ENCODE data around the gene UROC1. TPM values are rescaled to one million over a fixed set of nuclear protein-coding genes. Genes with fewer than 3 reads are reported as not detected.

Gene UROC1
- total and polyA plus RNA-seq, 2 of the 13 experiments (the other 11 are each of a cell fraction or from before 2014, with no cell fraction given), result 0.71 to 1.3 TPM

- TF ChIP-seq PBX3 (CRISPR knock-in tag; IDR thresholded peaks at IDR 0.05; ENCODE audit: borderline replicate concordance) (no peak), XRCC5 (optimal IDR thresholded peaks at IDR 0.05; ENCODE audit: low read length) (peak; percentile 41), FOSL2 (CRISPR knock-in tag; IDR thresholded peaks at IDR 0.05) (peak; percentile 91), POLR2A (IDR thresholded peaks at IDR 0.05; ENCODE audit: insufficient read depth in 1 of 2, low read depth in 2 of 2, low read length in 2 of 2) (peak in 1 of 2 experiments; percentile 49; a peak in 1 of 4 replicates), HIC2 (CRISPR knock-in tag; IDR thresholded peaks at IDR 0.05; ENCODE audit: low read depth) (no peak), GATAD1 (CRISPR knock-in tag; IDR thresholded peaks at IDR 0.05) (peak; percentile 52; the same call in 1 of the 2 replicates), PITX1 (CRISPR knock-in tag; IDR thresholded peaks at IDR 0.05) (0 out of 2 replicates have a peak, but pooled peaks have one; percentile 36), MYC (CRISPR knock-in tag; IDR thresholded peaks at IDR 0.05; ENCODE audit: borderline replicate concordance) (0 out of 2 replicates have a peak, but pooled peaks have one; percentile 34), ATF4 (CRISPR knock-in tag; IDR thresholded peaks at IDR 0.05) (peak in 1 of 2 experiments; percentile 99; a peak in 2 of 4 replicates), ZNF484 (CRISPR knock-in tag; IDR thresholded peaks at IDR 0.05; ENCODE audit: borderline replicate concordance, low read depth) (no peak), MTF2 (CRISPR knock-in tag; IDR thresholded peaks at IDR 0.05; ENCODE audit: borderline replicate concordance) (no peak), ZNF710 (CRISPR knock-in tag; IDR thresholded peaks at IDR 0.05; ENCODE audit: borderline replicate concordance) (0 out of 2 replicates have a peak, but pooled peaks have one; percentile 40), ZNF605 (CRISPR knock-in tag; IDR thresholded peaks at IDR 0.05) (0 out of 2 replicates have a peak, but pooled peaks have one; percentile 64), ZFY (CRISPR knock-in tag; IDR thresholded peaks at IDR 0.05) (no peak; the same call in 1 of the 2 replicates), RXRA (CRISPR knock-in tag; IDR thresholded peaks at IDR 0.05) (peak; percentile 40; the same call in 1 of the 2 replicates), SP2 (CRISPR knock-in tag; IDR thresholded peaks at IDR 0.05) (no peak), ASH2L (IDR thresholded peaks at IDR 0.05; ENCODE audit: insufficient read length, low read depth, low read length) (peak; percentile 63), EED (CRISPR knock-in tag; IDR thresholded peaks at IDR 0.05) (0 out of 2 replicates have a peak, but pooled peaks have one; percentile 45), ZNF772 (CRISPR knock-in tag; IDR thresholded peaks at IDR 0.05) (peak; percentile 82), KMT2B (CRISPR knock-in tag; IDR thresholded peaks at IDR 0.05) (peak; percentile 24; the same call in 1 of the 2 replicates), ZBTB25 (CRISPR knock-in tag; IDR thresholded peaks at IDR 0.05) (peak; percentile 61; the same call in 1 of the 2 replicates)
Observed at GRCh38 chr3:126472277-126473006, 45.1 kb downstream of the UROC1 start (continued).
